ENCODE measurements around the gene TTC23. TPM values are rescaled to one million over a fixed set of nuclear protein-coding genes. Genes with fewer than 3 reads are reported as not detected.

The TTC23 gene
- total and polyA plus RNA-seq, 8 donors: 14.0 to 41.7 (median 36.2) TPM

DNA sequence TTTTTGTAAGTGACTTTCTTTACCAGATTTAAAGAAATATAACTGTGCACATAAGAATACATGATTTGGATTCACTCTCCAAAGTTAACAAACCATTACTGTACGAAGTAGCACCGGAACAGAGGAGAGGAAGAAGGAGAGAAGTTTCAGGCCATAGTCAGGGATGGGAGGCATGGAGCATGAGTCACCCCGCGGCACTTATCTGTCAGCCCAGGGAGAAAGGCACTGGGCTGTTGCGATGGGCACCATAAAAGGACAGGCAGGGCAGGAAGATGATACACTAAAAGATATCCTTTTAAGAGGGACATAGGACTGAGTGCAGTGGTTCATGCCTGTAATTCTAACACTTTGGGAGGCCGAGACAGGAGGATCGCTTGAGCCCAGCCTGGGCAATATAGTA, 37.0 kb downstream of the TTC23 start:
- Histone ChIP-seq H3K4me1 (no peaks in the 10 kb centered on the region), H3K9me3 (no peaks in the 10 kb centered on the region), H3K27ac (no peak overlapping the region), H3K36me3 (no peaks in the 10 kb centered on the region), H3K27me3 (no peaks in the 10 kb centered on the region), H3K4me3 (no peak overlapping the region)
- no peak for ATAC-seq
- intact Hi-C loops (cut with DNase I): loop anchor here in 1 of 2 donors (2.0 kb wide), 1 partner anchor 112 kb away; no protein-coding TSS in a partner anchor
- no peak for DNase-seq
- TF ChIP-seq, protein P1, sequence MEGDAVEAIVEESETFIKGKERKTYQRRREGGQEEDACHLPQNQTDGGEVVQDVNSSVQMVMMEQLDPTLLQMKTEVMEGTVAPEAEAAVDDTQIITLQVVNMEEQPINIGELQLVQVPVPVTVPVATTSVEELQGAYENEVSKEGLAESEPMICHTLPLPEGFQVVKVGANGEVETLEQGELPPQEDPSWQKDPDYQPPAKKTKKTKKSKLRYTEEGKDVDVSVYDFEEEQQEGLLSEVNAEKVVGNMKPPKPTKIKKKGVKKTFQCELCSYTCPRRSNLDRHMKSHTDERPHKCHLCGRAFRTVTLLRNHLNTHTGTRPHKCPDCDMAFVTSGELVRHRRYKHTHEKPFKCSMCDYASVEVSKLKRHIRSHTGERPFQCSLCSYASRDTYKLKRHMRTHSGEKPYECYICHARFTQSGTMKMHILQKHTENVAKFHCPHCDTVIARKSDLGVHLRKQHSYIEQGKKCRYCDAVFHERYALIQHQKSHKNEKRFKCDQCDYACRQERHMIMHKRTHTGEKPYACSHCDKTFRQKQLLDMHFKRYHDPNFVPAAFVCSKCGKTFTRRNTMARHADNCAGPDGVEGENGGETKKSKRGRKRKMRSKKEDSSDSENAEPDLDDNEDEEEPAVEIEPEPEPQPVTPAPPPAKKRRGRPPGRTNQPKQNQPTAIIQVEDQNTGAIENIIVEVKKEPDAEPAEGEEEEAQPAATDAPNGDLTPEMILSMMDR (IDR thresholded peaks at IDR 0.05): no peak

GRCh38 chr15:99211926-99212325, 37.5 kb downstream of the TTC23 start:
- H3K9me3 ChIP-seq: no peaks in the 10 kb centered on the region
- no peaks in the 10 kb centered on the region for H3K36me3 ChIP-seq
- no peak for DNase-seq
- intact Hi-C loops (cut with DNase I): loop anchor here in 1 of 2 donors (2.0 kb wide), 1 partner anchor 111 kb away; no protein-coding TSS in a partner anchor
- no peak overlapping the region for H3K27ac ChIP-seq
- H3K4me3 ChIP-seq: no peak overlapping the region
- no peaks in the 10 kb centered on the region for H3K27me3 ChIP-seq
- no peaks in the 10 kb centered on the region for H3K4me1 ChIP-seq
- TF ChIP-seq, protein P1 (IDR thresholded peaks at IDR 0.05): no peak
- ATAC-seq: no peak

- Histone ChIP-seq H3K4me3 (no peak overlapping the region), H3K27ac (no peak overlapping the region), H3K27me3 (no peaks in the 10 kb centered on the region), H3K36me3 (no peaks in the 10 kb centered on the region), H3K9me3 (no peaks in the 10 kb centered on the region), H3K4me1 (no peaks in the 10 kb centered on the region)
- DNase-seq (no peak), ATAC-seq (no peak)
- intact Hi-C loops (cut with DNase I): no loop called here
- TF ChIP-seq, protein P1 (IDR thresholded peaks at IDR 0.05): no peak
Measured at GRCh38 chr15:99210334-99210733, 39.0 kb downstream of the TTC23 start.

- no peaks in the 10 kb centered on the region for H3K36me3 ChIP-seq
- ATAC-seq: no peak
- intact Hi-C loops (cut with DNase I): no loop called here
Measured at GRCh38 chr15:99209326-99209725, 40.1 kb downstream of the TTC23 start.

GRCh38 chr15:99207672-99208071, 41.7 kb downstream of the TTC23 start:
- no peak for DNase-seq
- H3K36me3 ChIP-seq: no peaks in the 10 kb centered on the region
- H3K4me1 ChIP-seq: no peaks in the 10 kb centered on the region
- intact Hi-C loops (cut with DNase I): no loop called here
- no peaks in the 10 kb centered on the region for H3K9me3 ChIP-seq
- H3K27ac ChIP-seq: no peak overlapping the region
- H3K4me3 ChIP-seq: no peak overlapping the region
- TF ChIP-seq, protein P1 (IDR thresholded peaks at IDR 0.05): no peak
- no peak for ATAC-seq
- H3K27me3 ChIP-seq: no peaks in the 10 kb centered on the region

More at GRCh38 chr15:99209326-99209725, 40.1 kb downstream of the TTC23 start:
- no peak overlapping the region for H3K4me3 ChIP-seq
- H3K27me3 ChIP-seq: no peaks in the 10 kb centered on the region
- TF ChIP-seq, protein P1 (IDR thresholded peaks at IDR 0.05): no peak
- H3K9me3 ChIP-seq: no peaks in the 10 kb centered on the region
- no peak overlapping the region for H3K27ac ChIP-seq
- peak in 1 of 4 donors; percentile 5 for DNase-seq
- no peaks in the 10 kb centered on the region for H3K4me1 ChIP-seq
